CD4-positive, alpha-beta T cell treated with Interleukin-17A for 1 hour (primary cell): ENCODE data around the gene GALNT10.
A peak's percentile ranks its signal among the peaks of the same experiment; 100 is the strongest.

ENCODE experiments used
- DNase-seq: peaks from one replicate; pipeline ENCODE4 v3.0.0-alpha.2; 2020

The GALNT10 gene

GRCh38 chr5:154203798-154204578, 13.5 kb downstream of the GALNT10 start:
- no peak for DNase-seq

- DNase-seq = no peak
These were observed 15.0 kb downstream of the GALNT10 start for GRCh38 chr5:154205441-154206117.

DNA sequence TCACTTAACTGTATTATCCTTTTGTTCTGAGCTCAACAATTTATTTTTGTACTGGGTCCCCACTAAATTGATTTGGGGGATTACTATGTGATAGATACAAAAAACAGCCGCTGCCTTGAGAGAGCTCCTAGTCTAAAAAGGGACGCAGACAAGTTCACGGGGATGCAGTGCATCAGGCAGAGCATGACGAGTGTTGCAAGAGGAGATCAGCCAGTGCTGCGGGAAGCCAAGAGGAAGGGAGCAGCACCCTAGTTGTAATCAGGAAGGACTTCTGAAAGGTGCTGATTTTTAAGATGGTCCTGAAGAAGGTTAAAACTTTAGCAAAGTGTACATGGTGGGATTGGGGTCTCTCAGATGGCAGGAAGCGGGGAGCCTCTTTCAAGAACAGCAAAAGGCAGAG, 15.8 kb downstream of the GALNT10 start:
- no peak for DNase-seq

- no peak for DNase-seq
These were observed 16.7 kb downstream of the GALNT10 start for GRCh38 chr5:154207204-154207603.

DNA sequence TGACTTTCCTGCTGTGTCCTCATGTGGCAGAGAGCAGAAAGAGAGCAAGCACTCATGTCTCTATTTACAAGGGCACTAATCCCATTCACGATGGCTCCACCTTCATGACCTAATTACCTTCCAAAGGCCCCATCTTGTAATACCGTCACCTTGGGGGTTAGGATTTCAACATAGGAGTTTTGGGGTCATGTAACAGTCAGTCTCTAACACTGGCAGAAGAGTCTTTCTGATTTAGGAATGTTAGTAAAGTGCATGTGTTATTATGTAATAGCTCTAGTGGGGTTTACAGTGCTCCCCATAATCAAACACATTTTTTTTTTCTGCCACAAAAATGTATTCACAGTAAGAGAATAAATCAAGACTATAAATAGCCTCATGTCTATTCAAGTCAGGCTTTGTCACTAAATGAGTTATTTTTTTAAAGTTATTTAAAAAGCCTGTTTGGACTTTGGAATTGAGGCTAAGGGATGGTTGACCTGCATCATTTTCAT, 19.1 kb downstream of the GALNT10 start:
- DNase-seq = no peak

DNA sequence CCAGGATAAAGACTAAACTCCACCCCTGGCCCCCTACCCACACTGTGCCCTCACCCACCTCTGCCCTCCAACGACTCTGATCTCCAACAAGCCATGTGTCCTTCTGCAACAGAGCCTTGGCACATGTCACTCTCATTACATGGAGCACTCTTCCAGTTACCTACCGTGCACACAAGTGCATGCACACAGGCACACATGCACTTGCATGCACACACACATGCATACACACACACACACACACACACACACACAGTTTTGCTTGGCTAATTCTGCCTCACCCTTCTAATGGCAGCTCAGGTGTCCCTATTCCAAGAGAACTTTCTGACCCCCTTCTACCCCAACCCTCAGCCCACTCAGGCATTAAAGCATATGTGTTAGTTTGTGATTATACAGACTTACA, 19.6 kb downstream of the GALNT10 start:
- no peak for DNase-seq

- no peak for DNase-seq
These were observed 21.3 kb downstream of the GALNT10 start for GRCh38 chr5:154211641-154212390.

- no peak for DNase-seq
These were observed 23.1 kb downstream of the GALNT10 start for GRCh38 chr5:154213592-154213991.

DNA sequence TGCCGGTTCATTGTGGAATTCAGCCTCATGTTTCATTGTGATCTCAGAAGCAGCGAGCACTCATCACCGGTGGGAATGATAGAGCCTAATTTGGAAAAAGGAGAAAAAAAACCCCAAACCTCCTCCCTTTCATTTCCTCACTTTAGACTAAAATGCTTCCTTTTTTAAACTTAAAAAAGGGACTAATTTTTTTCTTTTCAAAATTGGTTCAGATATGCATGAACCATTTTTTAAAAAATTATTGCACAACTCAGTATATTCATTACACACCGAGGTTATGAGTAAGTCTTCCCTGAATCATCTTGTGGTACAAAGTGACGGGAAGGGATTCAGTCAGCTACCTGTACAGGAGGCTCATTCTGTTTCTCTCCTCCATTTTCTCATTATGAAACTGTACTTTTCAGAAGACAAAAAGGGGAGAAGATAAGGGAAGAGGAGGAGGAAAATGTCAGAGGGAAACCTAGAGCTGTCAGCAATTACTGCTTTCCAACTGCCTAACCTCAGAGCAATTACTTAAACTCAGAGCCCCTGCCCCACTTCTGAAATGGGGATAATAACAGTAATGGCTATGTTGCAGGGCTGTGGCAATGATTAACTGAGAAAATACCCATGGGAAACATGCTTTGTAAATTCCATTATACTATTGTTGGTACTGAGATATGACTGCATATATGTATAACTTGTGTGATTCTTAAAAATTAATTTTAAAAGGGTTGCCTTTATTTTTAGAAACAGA, 24.0 kb downstream of the GALNT10 start:
- no peak for DNase-seq

DNA sequence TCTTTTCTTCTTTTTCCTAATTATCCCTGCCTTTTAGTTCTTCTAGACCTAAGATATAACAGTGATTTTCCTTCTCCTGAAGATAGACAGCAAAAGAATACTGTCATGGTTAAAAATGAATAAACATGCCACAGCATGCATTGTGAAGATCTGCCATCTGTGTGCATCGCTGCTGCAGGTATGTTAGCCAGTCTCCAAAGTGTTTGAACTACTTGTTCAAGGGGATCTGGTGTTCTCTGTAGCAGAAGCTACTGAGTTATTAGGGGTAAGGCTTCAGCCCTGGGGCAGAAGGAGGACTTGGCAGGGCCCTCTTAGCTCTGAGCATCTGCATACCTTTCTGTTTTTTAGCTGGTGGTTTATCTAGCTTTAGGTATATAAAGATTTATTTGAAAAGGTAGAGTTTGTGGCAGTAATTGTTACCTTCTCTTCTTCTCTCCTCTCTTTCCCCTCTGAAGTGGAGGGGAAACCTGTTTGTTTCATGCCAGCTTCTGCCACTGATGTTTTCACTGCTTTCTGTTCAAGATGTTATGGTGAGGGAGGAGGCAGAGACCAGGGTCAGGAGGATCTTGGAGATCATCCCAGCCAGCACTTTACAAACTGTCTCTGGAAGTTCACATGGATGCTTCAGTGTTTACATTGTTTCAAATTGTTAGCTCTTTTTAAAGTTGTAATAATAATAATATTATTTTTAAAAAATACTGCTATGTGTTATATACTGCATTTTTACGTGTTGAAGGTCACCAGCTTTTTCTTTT, 25.2 kb downstream of the GALNT10 start:
- no peak for DNase-seq

- DNase-seq = no peak
These were observed 26.9 kb downstream of the GALNT10 start for GRCh38 chr5:154217462-154217861.

DNA sequence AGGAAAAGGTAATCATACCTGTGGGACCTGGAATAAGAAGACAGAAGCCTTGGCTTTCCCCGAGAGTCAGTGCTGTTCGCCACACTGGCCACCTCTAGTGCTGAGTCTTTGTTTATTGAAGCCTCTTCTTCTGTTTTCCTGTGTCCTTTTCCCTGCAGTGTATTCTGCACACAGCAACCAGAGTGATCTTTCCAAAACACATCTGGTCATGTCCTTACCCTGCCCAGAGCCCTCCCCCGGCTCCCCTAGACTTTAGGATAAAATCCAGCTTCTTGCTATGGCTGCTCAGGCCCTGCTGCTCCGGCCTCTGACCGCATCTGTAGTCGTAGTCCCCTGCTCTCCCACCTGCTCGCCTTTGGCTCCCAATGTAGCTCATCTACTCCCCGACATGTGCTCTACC, 28.3 kb downstream of the GALNT10 start:
- DNase-seq = no peak

DNA sequence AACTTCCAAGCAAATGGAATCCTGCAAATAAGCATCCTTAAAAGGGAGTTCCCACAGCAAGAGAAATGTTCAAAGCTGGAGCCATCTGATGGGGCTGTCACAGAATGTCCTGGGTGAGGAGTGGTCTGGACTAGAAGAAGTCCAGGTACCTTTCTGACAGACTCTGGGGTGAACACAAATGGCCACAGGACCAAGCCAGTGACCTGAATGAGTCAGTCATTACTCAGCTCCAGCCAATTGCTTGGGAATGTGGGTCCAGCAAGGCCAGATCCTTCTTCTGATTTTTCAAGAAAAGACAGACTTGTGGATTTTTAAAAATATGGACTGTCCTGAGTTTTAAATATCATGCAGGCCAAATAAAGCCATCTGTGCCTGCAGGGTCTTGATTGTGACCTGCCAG, 30.1 kb downstream of the GALNT10 start:
- DNase-seq = no peak

DNA sequence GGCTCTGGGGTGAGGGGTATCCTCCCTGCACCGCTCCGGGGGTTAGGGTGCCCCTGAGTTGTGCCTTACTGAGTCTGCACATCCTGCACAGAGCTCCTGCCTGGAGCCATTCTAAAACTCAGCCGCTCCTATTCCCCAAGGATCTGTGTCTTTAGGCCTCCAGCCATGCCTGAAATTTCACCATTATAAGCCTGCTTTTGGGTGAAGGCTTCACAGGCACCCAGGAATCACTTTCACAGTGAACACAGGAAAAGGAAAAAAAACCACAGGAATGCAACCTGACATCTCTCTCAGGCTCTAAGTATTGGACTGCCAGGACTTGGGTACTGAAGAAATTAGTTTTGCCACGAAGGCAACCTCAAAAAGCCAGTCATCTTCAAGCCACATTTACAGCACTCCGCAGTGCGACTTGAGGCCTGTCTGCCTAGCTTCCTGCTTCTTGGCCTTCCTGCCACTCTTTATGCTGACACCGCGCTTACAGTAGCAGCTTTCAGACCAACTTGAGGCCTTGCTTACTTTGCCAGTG, 30.9 kb downstream of the GALNT10 start:
- peak; percentile 71 for DNase-seq

- no peak for DNase-seq
These were observed 31.9 kb downstream of the GALNT10 start for GRCh38 chr5:154222414-154222813.

DNA sequence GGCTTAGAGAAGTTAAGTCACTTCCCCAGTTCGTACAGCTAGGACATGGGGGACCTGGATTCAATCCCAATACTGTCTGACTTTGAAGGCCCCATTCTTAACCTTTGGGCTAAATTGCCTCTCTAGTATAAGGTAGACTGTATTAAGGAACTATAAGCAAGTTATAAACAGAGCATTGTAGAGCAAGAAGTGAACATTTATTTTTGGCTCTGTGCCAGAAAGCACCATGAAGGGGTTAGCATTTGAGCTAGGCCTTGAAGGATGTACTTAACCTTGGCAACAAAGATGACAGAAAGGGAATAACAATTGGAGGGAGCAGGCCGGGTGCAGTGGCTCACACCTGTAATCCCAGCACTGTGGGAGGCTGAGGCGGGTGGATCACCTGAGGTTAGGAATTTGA, 32.8 kb downstream of the GALNT10 start:
- no peak for DNase-seq

GRCh38 chr5:154227090-154227489, 36.6 kb downstream of the GALNT10 start:
- DNase-seq = no peak

DNA sequence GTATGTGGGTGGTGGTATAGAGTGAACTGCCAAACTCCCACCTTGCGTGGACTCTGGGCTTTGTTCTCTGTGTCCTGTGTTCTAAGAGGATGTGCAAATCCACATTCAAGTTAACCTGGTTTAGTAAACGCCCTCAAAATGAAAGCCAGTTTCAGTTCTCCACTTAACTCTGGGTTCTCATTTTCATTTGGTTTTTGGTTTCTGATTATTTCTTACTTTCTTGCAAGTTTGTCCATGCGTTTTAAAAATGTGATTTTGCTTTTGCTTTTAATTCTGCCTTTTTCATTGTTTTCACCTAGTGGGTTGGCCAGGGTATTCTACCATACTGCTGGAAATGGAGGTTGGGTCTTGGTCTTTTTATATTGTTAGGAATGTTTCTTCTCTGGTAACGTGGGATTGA, 38.2 kb downstream of the GALNT10 start:
- DNase-seq = no peak

GRCh38 chr5:154230526-154230925, 40.0 kb downstream of the GALNT10 start:
- no peak for DNase-seq

GRCh38 chr5:154234551-154234950, 44.0 kb downstream of the GALNT10 start:
- no peak for DNase-seq

DNA sequence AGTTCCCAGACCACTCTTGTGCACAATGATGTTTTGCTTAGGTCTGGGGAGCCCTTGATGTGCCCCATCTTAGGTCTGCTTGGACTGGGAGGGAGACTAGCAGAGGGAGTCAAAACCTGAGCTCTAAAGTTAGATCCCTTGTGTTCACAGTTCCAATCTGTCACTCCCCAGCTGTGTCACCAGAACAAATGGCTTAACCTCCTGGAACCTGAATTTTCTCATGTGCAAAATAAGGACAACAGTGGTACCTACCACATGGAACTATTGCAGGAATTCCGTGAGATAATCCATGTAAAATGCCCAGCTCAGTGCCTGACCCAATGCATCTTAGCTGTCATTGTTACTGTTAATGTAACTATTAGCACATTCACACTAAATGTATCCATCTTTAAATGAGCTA, 45.5 kb downstream of the GALNT10 start:
- no peak for DNase-seq
